GM18505 (cell line): ENCODE results near the gene ZNF563.

ENCODE experiments used
- ATAC-seq: cut with Tn5 transposase; IDR thresholded peaks from one replicate; pipeline ENCODE4 v1.9.1; 2021; ENCODE audit not compliant: unreplicated experiment
- POLR2A ChIP-seq: IDR thresholded peaks from 4 replicates; pipeline ENCODE4 v1.6.1; 2011; ENCODE audit warnings: borderline replicate concordance; ENCODE audit not compliant: insufficient read depth, insufficient read length; ENCODE audit errors: extremely low read depth

Gene ZNF563

GRCh38 chr19:12272980-12273901, 60.2 kb downstream of the ZNF563 start:
- no peak for ATAC-seq
- TF ChIP-seq POLR2A: no peak

DNA sequence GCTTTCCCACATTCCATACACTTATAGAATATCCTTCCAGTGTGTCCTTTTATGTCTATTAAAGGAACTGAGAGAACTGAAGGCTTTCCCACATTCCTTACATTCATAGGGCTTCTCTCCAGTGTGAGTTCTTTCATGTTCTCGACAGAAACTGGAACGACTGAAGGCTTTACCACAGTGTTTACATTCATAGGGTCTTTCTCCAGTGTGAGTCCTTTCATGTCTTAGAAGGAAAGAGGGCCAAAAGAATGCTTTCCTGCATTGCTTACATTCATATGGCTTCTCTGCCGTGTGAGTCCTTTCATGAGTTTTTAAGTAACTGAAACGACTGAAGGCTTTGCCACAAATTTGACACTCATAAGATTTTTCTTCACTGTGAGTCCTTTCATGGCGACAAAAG, 61.0 kb downstream of the ZNF563 start:
- no peak for ATAC-seq
- no peak for TF ChIP-seq POLR2A

DNA sequence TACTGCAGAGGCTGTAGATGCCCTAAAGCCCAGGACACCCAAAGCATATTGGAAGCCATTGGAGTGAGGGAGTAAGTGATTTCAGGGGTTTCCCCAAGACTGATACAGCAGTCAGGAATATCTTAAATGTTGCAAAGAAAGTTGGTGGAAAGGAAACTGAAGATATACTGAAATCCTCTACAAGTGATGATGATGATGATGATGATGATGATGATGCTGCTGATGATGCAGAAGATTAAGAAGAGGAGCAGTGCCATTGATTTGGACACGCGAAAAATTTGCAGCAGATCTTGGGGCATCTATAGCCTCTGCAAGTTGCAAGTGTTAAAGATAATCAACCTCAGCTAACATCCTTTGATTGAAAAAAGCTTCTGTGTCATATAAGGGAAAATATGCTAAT, 62.6 kb downstream of the ZNF563 start:
- ATAC-seq: no peak
- no peak for TF ChIP-seq POLR2A
